HG02763 (cell line): ENCODE data around the gene HOXC9.

Experiments
- ATAC-seq: cut with Tn5 transposase; IDR thresholded peaks from one replicate; pipeline ENCODE4 v1.9.1; 2021; ENCODE audit warnings: mild to moderate bottlenecking, moderate library complexity; ENCODE audit not compliant: unreplicated experiment

Gene HOXC9

GRCh38 chr12:53986686-53987483, 13.1 kb upstream of the HOXC9 start:
- no peak for ATAC-seq

GRCh38 chr12:53987787-53988230, 12.2 kb upstream of the HOXC9 start:
- ATAC-seq = no peak

DNA sequence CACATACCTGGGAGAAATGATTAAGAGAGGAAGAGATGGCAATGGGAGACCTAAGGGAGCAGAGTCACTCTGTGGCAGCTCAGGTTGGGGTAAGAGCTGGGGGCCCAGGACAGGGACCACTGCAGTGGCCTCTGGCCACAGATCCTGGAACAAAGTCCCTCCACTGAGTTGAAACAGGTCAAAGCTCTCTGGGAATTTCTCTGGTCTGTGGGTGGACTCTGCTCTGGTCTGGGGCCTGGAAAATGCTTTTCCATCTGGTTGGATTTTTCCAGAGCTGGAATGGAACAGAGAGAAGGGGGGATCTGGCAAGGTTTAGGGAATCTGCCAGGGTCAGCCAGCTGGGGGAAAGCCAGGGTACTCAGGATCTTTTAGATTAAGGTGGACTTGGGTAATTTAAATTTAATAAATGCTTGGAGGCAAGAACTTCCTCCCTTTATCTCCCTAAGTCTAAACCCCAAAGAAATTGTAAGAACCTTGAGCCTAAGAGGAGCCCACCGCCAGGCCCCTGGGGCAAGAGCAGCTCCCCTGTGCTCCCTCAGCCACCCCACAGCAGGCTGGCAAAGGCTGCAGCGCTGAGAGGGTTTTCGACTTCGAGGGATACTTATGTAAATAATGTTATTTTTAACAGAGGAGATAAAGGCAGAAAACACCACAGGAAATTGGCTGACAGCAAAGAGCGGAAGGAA, 11.3 kb upstream of the HOXC9 start:
- ATAC-seq = no peak

- ATAC-seq = no peak
Measured at GRCh38 chr12:53989227-53990113, 10.5 kb upstream of the HOXC9 start.

GRCh38 chr12:53990311-53991076, 9.5 kb upstream of the HOXC9 start:
- ATAC-seq = no peak

DNA sequence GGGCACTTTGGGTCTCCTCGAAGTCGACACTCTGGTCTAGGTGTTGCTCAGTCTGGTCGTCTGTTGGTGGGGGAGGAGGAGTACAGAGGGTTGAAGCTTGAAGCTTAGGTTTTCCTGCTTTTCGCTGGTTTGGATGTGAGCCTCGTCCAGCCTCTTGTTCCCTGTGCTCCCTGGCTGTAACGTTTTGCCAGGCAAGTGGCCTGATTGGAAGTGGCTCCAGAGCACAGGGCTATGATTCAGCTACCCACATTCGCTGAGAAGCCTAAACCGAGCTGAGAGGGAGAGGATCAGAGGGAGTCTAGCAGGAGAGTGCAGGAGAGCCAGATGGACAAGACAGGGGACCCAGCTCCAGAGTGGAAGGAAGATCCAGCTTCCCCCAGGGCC, 8.9 kb upstream of the HOXC9 start:
- ATAC-seq = no peak

GRCh38 chr12:53992377-53992889, 7.5 kb upstream of the HOXC9 start:
- ATAC-seq = no peak

DNA sequence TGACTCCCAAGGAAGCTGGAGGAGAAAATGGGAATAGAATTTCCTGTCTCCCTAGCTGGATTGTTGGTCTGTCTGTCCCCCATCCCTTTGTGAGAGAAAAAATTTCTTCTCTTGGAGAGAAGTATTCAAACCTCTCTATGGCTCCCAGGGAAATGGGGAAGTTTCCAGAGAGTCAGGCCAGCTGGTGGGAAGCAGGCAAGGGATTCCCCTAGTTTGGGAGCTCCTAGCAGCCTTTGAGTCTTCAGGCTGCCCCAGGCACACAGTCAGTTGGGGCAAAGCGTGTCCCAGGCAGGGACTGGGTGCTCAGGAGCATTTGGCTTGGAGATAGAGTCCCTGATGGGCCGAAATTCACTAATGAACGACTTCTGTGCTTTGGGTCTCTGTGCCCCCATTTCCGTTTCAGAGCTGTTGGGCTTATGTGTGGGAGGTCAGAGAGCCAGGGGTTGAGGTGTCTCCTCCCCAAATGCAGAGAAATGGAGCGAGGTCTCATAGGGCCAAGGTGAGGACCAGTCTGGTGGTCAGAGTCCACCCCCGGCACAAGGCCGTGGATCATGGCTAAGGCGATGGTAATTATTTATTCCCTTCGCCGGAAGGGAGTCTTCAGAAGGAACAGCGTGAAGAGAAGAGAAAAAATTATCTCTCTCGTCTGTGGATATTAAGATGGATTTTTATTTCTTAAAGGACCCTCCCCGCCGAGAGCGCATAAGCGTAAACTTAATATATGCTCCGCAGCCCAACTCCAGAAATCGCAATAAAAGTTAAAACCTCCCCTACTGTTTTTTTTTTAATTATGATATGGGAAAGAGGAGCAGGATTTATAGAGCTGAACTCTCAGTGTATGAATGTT, 6.6 kb upstream of the HOXC9 start:
- ATAC-seq = no peak

GRCh38 chr12:53994009-53994263, 6.0 kb upstream of the HOXC9 start:
- no peak for ATAC-seq

DNA sequence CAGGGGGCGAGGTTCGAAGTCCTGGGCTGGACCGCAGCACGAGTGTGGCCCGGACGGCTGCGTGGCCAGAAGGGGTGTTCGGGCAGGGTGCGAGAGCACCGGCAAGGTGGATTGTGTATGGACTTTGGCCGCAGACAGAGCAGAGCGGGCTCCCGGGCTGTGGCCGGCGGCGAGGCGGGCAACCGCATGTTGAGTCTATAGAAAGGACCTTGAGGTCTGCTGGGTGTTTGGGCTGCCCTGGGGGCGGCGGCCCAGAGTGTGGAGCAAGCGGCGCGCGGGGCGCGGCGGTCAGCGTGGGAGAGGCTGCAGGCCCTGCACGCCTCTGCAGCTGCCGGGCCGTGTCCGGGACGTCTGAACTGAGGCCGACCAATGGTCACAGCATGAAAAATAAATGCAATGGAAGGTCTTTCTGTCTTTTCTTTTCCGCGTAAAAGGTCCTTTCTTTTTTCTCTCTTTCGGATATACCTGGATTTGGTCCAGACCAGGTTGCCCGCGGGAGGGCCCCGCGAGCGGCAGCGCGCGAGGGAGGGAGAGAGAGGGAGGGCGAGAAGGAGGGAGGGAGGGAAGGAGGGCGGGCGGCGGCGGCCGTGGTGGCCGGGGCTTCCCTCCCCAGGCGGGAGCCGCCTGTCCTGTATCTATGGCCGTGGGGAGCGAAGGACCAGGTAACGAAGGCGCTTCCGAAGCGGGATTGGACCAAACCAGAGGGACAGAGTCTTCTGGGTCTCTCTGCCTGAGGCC, 5.5 kb upstream of the HOXC9 start:
- ATAC-seq = no peak

GRCh38 chr12:53995002-53995377, 5.0 kb upstream of the HOXC9 start:
- ATAC-seq = no peak

GRCh38 chr12:53995378-53996239, 4.4 kb upstream of the HOXC9 start:
- no peak for ATAC-seq

- no peak for ATAC-seq
Measured at GRCh38 chr12:53996240-53997203, 3.4 kb upstream of the HOXC9 start.

DNA sequence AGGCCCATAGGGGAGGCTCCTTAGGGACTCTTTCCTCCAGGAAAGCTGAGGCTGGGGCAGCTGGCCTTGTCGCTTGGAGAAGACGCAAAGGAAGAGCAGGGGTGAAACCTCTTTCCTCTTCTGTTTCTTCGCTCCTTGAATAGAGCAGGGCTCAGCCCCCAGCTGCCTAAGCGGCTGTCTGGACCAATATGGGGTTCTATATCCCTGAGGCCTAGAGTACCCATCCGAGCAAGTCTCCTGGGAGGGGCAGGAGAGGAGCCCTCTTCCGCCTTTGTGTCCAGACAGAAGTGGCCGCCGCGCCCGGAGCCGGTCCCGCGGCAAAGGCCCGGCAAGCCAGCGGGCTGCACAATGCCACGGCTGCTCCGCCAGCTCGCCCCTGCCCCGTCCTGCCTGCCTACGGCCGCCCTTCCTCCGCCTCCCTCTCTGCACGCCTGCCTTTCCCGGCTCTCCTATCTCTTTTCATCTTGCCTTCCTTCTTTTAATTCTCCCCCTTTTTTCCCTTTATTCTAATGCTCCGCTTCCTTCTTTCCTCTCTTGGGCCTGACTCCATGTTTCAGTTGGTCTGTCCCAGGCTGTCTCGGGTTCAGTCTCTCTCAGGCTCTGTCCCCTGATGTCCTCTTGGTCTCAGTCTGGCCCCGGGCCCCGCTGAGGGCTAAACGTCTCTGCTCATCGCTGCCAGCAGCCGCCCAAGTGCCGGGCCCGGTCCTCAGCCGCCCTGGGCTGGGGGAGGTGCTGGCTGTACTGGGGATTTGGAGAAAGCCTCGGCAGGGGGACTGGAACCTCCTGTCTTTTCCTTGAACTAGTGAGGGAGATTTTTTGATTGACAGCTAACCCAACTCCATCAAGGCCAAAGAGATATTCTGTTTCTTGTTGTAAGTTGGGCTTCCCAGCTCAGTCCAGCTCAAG, 2.5 kb upstream of the HOXC9 start:
- no peak for ATAC-seq

DNA sequence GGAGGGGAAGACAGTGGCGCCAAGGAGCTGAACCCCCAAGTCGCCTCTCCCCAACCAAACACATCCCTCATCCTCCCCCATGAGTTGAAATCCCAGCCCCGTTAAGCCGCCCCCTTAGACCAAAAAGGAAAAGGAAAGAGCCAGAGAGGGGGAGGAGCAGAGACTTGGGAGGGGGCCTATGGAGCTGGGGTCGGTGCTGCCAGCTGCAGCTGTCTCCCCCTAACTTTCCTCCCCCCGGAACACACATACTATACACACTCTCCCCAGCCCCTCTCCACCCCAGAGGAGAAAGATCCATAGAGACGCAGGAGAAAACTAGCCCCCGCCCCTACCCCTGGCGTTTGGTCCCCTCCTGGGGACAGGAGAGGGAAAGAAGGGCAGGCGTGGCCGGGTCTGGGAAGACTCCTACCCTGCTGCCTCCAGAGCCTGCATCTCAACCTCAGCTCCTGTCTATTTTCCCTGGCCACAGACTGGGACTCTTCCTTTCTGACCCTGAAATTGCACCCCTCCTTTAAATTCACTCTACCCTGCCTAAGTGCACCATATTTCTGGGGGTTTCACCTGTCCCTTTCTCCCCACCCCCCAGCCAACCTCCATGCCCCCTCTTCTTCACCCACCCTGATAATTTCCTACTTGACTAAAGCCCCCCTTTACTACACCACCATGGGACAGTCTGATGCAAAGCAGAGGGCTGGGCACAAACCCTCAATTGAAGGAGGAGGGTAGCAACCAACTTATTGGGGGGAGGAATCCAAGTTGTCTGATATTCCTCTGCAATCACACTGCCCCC, 1.7 kb upstream of the HOXC9 start:
- ATAC-seq = no peak
